T-helper 1 cell treated with Interleukin-12 subunit alpha and Interleukin-12 subunit beta and Interleukin-4 antibody, amounts not matched to agents 30 ng/mL and 1 ng/mL, for 36 hours (primary cell): Measurements from ENCODE around the gene ZNF777. TPM values are rescaled to one million over a fixed set of nuclear protein-coding genes. Genes with fewer than 3 reads are reported as not detected.

ENCODE experiments used
- intact Hi-C: fragments of 100-400 bp; cut with micrococcal nuclease; formaldehyde crosslinking; loops from one replicate; pipeline ENCODE4 v1.15.1; 2024
- total RNA-seq: library from RNA; stranded (reverse); gene quantifications from 2 replicates; pipeline ENCODE4 v1.2.3, GENCODE V29; 2022

Gene ZNF777
- total RNA-seq, 1 donor from 2014 or later: 14.1 TPM

- intact Hi-C loops: no loop called here
Observed at GRCh38 chr7:149477494-149478443, 16.9 kb upstream of the ZNF777 start.

DNA sequence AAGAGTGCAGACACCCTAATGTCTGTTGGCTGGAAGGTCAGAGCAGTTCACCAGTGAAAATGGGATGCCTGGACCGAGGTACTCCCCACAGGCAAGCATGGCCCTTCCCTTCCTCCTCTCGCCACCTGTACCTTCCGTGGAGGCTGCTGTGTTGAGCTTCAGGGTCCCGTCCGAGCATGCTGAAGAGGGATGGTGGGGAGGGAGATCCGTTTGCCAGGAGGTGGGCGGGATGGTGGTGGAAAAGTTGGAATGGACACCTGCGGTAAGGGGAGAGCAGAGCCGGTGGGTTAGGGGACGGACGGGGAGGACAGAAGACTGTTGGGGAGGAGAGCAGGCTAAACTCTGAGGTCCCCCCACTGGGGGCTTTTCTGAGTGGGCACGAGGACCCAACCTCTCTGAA lies 15.9 kb upstream of the ZNF777 start:
- intact Hi-C loops: no loop called here

- intact Hi-C loops: no loop called here
Observed at GRCh38 chr7:149475121-149476045, 14.5 kb upstream of the ZNF777 start.

- intact Hi-C loops: no loop called here
Observed at GRCh38 chr7:149474309-149475120, 13.7 kb upstream of the ZNF777 start.

DNA sequence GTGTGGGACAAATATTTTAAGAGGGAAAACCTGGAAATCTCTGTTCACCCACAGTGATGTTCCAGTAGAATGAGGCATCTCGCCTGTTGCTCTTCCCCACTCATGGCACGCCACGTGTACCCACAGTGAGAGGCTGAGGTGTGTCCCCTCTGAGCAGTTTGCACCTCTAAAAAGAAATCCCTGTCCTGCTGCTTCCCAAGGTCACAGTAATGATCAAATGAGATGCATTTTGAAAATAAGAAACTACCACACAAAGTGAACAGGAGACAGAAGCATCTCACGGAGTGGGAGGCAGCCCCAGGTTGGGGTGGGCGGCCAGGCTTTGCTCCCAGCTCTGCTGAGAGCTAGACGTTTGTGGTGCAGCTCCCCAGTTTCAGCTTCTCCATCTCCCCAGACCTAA lies 12.4 kb upstream of the ZNF777 start:
- intact Hi-C loops: no loop called here

GRCh38 chr7:149471289-149471953 lies 10.6 kb upstream of the ZNF777 start:
- intact Hi-C loops: no loop called here

- intact Hi-C loops: loop anchor here (10.0 kb wide), 1 partner anchor 245 kb away; a partner anchor contains a TSS
Observed at GRCh38 chr7:149469806-149470205, 8.9 kb upstream of the ZNF777 start.

GRCh38 chr7:149468208-149468607 lies 7.3 kb upstream of the ZNF777 start:
- intact Hi-C loops: loop anchor here (10.0 kb wide), 1 partner anchor 247 kb away; a partner anchor contains a TSS

DNA sequence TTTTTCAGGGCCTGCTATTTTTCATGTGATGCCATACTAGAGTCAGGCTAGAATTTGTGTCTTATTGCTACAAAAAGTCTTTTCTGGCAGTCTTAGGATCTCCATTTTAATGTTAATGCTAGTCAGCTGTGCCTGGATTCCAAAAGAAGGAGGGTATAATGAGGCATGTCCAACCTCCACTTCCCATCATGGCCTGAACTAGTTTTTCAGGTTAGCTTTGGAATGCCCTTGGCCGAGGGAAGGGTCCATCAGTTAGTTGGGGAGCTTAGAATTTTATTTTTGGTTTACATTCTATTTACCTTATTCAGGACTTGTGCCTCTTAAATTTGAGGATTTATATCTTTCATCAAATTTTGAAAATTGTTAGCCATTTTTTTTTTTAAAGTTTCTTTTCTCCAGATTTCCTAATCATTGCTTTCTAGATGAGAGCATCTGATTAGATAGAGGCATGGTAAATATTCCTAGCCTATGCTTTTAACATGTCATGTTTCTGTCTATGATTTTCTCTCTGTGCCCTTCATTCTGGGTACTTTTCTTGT lies 6.5 kb upstream of the ZNF777 start:
- intact Hi-C loops: loop anchor here (10.0 kb wide), 1 partner anchor 247 kb away; a partner anchor contains a TSS

DNA sequence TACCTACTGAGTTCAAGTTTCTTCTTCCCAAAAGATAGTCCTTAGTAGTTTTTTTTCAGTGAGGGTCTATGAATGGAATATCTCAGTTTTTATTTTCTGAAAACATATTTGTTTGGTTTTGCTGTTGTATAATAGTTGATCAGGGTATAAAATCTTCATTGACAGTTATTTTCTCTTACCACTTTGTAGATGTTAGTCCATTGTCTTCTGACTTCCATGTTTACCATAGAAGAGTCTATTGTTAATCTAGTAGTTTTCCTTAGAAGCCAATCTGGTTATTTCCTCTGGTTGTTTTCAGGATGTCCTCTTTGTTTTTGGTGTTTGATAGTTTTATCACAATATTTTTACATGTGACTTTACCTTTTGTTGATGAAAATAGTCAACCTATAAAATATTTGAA lies 5.5 kb upstream of the ZNF777 start:
- intact Hi-C loops: loop anchor here (10.0 kb wide), 1 partner anchor 248 kb away; a partner anchor contains a TSS

DNA sequence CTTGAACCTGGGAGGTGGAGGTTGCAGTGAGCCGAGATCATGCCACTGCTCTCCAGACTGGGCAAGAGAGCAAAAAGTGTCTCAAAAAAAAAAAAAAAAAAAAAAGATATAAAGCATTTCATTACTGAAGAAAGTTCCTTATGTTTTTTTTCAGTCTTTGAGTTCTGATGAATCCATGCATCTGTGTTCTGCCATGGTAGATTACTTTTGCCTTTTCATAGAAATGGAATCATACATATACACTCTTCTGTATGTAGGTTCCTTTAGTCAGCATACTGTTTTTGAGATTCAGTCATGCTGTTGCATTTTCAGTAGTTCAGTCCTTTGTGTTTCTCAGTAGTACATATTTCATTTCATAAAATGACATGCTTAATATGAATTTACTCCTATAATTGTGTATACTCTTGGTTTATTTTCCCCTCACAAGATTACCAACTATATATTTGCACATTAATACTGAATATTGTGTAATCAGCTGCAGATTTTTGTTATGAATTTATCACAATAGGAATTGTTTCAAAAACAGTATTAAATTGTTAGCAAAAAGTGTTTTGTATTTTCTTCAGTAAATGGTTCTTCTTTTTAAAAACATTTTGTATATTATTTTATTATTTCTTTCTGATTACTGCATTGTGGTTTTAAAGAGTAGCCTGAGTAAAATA lies 2.8 kb upstream of the ZNF777 start:
- intact Hi-C loops: loop anchor here (5.0 to 10.0 kb wide), 2 partner anchors 119 to 251 kb away; a partner anchor contains a TSS

DNA sequence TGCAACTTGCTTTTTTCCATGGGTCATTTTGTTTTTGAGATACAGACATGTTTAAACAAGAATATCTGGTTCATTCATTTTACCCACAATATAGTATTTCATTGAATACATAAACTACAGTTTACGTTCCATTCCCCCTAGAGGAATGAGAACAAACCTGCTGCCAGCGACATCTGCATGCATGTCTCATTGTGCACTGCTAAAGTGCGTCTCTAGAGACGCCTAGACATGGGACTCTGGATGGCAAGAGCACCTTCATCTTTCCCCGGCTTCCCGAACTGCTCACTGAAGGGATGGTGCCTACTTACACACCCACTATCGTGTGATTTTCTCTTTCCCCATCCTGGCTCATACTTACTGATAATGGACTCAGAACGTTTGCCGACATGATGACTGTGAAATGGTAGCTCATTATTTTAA lies 1.2 kb upstream of the ZNF777 start:
- intact Hi-C loops: loop anchor here (5.0 to 10.0 kb wide), 2 partner anchors 120 to 253 kb away; a partner anchor contains a TSS

- intact Hi-C loops: loop anchor here (1.0 to 10.0 kb wide), 13 partner anchors 37 to 379 kb away; partner anchors contain the start of genes ZNF212, ZNF398, ZNF746 and ZNF783
Observed at GRCh38 chr7:149459540-149460452, 1.1 kb downstream of the ZNF777 start.

- intact Hi-C loops: no loop called here
Observed at GRCh38 chr7:149459201-149459539, 1.7 kb downstream of the ZNF777 start.

GRCh38 chr7:149458235-149458634 lies 2.6 kb downstream of the ZNF777 start:
- intact Hi-C loops: no loop called here

- intact Hi-C loops: no loop called here
Observed at GRCh38 chr7:149457766-149458165, 3.1 kb downstream of the ZNF777 start.

GRCh38 chr7:149456506-149457421 lies 4.1 kb downstream of the ZNF777 start:
- intact Hi-C loops: no loop called here
